Stimulated activated CD4-positive, alpha-beta T cell treated with anti-CD3 and anti-CD28 coated beads, Interleukin-12 subunit alpha, Interleukin-12 subunit beta, amount 100 ng/mL, for 48 hours (primary cell): ENCODE results near the gene AP1S3.
"Not testable (repeated sequence)": the region's sequence is repeated elsewhere in the genome, so short reads cannot be mapped to it uniquely, and the experiment has no call there.

ENCODE experiments used
- DNase-seq, 3 donors: peaks; one replicate each; pipeline ENCODE4 v3.0.0-alpha.2; 2020; ENCODE audit warnings: low read depth in 2 of 3, low spot score in 1 of 3

Gene AP1S3

DNA sequence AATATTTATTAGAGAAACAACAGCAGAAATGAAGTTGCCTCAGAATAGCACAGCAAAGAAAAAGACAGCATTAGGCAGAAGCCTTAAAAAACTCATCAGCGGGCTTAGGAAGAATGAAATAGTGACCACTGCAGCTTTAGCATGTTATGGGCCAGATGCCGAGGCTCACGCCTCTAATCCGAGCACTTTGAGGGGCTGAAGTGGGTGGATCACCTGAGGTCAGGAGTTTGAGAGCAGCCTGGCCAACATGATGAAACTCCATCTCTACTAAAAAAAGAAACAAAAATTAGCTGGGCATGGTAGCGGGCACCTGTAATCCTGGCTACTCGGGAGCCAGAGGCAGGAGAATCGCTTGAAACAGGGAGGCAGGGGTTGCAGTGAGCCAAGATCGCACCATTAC, 32.4 kb downstream of the AP1S3 start:
- DNase-seq: no peak

DNA sequence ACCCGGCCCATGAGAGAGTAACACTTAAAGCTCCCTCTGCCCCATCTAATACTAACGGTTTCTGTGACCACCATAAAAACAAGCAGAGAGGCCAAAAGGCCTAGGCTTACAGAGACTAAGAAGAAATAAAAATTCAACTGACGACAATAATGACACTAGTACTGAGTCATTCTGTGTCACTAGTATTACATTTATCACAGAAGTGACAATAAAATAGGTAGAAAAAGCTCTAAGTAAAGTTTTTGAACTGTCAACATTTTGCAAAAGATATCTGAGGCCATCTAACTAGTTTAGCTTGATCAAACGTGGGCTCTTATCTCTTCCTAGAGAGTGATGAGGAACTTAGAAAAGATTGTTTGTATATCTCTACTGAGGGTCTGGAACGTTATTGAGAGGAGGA, 35.6 kb downstream of the AP1S3 start:
- DNase-seq: no peak

DNA sequence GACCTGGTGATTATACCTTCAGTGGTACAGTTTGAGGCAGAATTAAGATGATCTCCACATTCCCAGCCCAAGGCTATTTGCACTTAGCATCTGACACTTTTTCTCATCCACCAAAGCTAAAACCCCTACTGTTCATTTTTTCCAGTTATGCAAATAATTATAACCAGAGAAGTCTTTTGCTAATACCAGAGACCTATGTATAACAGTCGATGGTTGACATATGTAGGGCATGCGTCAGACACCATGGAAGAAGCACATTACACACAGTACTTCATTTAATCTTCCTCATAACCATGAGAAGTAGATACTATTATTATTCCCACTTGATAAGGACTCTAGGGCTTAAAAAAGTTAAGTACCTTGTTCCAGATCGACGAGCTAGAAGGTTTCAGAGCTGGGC, 36.5 kb downstream of the AP1S3 start:
- no peak for DNase-seq

DNA sequence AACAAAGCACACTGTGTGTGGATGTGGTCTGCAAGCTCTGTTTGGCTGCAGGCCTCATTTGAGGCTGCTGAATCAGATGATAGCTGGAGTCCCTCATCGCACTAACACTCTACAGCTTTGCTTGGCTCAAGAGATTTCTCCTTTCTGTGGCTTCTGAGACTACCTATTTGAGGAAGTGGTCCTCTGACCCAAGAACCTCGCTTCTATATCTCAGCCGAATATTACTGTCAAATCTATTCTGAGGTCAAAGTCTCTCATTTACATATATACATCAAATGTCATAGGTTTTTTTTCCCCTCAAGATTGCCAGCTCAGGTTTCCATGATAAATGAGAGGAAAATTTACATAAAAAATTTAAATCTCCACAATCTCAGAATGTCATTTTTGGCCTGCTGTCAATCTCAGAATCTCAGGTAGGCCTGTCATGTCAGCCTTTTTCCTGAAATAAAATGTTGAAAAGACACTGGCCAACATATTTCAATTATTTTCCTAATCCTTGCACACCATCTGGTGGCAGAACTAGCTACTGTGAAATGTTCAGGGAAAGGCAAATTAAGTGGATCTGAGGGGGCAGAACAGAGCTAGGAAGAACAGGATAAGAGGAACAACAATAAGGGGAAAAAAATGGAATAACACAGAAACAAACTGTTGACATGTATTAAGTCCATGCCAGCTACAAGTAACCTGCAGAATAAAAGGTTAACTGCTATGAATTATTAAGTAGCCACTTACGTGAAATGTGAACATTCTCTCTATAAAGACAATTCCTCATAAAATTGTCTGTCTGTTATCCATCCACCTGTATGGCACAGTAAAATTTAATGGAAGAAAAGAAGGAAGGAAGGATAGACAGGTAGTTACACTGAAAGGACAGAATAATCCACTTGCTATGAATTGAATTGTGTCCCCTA, 39.3 kb downstream of the AP1S3 start:
- no peak for DNase-seq

DNA sequence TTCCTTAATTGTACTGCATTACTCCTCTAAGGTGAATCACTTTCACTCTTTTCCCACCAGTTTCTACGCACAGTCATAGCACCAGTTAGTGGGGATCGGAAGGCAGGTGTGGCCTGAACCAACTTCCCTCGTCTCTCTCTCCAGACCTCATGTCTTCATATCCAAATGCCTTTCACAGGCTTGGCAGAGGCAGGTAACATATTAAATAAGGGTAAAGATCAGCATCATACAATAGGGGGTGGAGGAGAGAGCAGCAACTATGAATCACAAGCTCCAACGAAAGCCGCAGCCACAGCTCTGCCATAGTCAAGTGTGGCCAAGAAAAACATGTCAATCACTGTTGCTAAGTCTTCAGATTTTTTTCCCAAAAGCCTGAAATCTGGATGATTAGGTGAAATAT, 40.3 kb downstream of the AP1S3 start:
- no peak for DNase-seq

DNA sequence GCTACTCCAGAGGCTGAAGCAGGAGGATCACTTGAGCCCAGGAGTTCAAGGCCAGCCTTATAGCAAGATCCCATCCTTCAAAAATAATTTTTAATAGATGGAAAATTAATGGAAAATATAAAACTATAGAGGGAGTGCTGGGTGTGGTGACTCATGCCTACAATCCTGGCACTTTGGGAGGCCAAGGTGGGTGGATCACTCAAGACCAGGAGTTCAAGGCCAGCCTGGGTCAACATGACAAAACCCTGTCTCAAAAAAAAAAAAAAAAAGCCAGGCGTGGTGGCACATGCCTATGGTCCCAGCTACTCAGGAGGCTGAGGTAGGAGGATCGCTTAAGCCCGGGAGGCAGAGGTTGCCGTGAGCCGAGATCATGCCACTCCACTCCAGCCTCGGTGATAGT, 48.0 kb downstream of the AP1S3 start:
- no peak for DNase-seq

DNA sequence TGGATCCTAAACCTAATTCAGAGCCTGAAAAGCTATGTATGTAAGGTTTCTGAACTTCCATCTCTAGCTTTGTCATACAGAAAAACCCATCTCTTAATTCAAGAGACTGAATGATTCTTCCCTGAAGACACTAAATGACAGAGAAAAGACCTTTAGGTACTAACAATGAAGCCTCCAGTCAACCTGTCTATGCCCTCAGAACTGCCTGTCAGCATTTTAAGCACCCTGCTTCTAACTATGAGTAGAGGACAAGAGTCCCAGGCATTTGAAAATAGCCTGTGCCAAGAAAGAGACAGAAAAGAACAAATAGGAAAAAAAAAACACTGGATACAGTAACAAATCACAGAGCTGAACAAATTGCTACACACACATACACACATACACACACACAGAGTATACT, 48.6 kb downstream of the AP1S3 start:
- no peak for DNase-seq

DNA sequence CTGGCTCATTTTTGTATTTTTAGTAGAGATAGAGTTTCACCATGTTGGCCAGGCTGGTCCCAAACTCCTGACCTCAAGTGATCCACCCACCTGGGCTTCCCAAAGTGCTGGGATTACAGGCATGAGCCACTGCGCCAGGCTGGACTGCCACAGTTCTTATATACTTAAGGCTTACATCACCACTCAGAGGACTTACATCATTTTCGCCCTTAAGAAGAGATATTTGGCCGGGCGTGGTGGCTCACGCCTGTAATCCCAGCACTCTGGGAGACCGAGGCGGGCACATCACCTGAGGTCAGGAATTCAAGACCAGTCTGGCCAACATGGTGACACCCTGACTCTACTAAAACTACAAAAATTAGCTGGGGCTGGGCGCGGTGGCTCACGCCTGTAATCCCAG, 49.3 kb downstream of the AP1S3 start:
- DNase-seq: not testable (repeated sequence)

DNA sequence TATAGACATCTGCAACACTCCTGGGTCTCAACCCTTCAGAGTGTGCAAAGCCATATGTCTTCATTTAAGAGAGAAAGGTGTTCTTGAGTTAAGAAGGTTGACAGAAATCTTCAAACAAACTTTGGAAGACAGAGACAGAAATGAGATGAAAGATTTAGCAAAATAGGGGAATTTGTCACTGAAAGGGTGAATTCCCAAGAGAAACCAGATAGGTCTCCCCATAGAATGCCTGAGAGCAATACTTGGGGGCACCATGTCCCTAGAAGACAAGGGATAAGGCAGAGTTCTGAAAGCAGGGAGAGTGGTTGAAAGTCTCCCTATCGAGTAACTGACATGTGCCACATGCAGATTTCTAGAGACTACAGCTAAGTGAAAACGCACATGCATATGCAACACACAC, 50.0 kb downstream of the AP1S3 start:
- DNase-seq: no peak

DNA sequence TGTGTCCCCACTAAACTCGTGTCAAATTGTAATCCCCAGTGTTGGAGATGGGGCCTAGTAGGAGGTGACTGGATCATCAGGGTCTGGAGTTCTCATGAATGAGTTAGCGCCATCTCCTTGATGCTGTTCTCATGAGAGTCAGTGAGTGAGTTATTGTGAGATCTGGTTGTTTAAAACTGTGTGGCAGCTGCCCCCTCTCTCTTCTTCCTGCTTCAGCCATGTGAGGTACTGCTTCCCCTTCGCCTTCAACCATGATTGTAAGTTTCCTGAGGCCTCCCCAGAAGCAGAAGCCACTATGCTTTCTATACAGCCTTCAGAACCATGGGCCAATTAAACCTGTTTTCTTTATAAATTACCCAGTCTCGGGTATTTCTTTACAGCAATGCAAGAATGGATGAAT, 50.4 kb downstream of the AP1S3 start:
- DNase-seq: no peak

DNA sequence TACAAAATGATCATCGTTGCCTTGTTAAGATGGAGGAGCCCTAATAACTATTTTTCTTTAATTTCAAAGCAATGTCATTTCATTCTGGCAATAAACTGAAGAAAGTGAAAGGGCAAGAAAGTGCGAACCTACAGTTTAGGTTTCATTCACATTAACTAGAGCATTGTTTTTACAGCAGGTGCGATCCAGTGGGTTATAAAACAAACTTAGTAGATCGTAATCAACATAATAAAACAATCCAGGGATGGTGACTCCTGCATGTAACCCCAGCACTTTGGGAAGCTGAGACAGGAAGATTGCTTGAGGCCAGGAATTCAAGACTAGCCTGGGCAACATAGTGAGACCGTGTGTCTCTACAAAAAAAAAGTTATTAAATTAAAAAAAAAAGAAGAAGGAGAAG, 51.1 kb downstream of the AP1S3 start:
- DNase-seq: no peak

DNA sequence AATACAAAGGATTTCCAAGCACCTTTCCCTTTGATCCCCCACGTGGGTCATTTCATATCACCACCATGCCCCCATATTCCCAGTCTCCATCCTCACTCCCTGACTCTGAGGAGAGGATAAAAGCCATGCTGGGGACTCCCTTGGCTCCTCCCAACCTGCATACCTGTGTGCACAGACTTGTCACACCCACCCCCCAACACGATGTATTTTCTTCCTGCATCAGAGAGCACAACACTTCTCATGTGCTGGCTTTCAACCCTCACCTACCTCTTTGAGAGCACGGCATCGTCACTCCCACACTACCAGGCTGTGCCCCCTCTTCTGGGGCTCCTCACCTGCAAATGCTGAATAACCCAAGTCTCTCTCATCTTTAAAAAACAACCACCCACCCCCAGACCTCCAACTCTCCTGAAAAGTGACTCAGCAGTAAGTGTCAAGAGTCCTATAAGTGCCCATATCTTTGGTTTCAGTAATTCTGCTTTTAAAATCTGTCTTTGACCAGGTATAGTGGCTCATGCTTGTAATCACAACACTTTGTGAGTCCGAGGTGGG, 53.1 kb downstream of the AP1S3 start:
- DNase-seq: no peak

DNA sequence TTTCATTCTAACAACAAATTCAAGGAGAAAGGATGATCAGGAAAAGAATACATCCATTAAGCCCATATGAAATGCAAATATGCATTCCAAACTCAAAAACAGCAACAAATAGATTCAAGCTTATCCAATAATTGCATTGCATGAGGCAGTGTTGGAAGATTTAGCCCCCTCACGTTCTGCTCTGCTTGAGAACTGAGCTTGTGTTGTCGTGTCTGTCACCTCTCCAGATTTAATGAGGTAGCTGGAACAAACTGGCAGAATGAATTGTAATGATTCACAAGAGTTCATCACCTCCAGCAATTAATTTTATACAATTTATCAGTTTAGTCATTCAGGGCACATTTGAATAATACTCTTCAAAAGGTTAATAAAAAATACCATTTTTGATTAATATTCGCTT, 54.8 kb downstream of the AP1S3 start:
- no peak for DNase-seq

DNA sequence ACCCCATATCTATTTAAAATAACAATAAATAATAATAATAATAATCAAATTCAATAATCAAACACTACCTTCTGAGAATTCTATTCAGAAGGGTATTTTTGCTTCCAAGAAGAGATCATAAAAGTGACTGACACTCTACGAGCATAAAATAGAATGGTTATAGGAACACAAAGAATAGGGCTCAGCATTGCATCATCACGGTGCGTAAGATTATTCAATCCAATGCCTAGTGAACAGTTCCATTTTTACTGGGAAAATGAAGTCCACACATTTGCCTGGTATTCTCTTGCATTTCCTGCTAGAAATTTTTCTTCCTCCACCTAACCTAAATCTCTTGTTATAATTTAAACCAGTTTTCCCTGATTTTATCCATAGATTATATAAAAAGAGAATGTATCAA, 55.8 kb downstream of the AP1S3 start:
- DNase-seq: no peak

DNA sequence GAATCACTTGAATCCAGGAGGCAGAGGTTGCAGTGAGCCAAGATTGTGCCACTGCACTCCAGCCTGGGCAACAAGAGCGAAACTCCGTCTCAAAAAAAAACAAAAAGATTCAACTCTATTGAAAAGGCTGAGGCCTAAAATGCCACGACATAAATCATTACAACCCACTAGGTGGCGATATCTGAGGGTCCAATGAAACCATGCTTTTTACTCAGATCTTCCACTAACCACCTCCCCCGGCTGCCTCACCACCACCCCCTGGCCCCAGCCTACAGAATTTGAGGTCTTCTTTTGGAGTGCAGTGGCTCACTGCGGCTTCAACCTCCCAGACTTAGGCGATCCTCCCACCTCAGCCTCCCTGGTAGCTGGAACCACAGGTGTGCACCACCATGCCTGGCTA, 57.5 kb downstream of the AP1S3 start:
- peak; percentile 16 to 35 (median 30) for DNase-seq

DNA sequence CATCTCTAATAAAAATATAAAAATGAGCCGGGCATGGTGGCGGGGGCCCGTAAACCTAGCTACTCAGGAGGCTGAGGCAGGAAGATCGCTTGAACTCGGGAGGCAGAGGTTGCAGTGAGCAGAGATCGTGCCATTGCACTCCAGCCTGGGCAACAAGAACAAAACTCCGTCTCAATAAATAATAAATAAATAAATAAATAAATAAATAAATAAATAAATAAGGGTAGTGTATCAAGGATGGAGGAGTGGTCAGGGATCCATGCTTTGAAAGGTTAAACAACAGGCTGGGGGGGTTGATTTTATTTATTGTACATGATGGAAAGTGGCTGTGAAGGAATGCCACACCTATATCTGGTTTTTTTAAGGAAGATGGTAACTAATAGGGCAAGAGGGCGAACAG, 63.2 kb downstream of the AP1S3 start:
- no peak for DNase-seq

DNA sequence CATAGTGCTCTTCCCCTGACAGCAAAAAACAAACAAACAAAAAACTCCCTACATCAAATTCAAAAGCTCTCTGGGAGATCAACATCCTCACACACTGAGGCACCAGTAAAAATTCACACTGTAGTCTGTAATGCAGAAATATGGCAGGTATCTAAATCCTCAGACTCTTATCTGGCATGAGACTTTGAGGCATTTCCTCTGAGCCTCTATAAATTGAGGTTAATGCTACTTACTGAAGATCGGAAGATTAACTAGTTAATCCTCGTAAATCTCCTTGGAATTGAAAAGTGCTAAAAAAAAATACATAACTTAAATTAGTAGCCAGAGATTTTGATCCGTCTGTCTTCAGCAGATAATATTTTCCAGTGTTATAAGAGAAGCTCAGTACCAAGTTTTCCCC, 65.0 kb downstream of the AP1S3 start:
- DNase-seq: no peak

DNA sequence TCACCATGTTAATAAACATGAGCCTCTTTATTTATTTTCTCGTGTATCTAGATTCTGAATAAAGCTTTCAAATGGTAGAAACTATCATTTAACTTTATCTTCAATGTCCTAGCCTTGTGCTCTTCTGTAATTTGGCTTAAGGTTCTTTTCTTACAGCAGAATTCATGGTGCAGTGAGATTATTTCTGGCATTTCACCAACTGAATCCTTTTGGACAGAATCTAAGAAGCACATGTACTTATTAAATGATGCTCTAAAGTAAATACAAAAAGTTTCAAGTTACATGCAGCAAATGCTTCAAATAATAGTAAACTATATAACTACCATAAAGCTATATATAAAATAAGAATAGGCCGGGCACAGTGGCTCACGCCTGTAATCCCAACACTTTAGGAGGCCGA, 65.9 kb downstream of the AP1S3 start:
- DNase-seq: no peak

DNA sequence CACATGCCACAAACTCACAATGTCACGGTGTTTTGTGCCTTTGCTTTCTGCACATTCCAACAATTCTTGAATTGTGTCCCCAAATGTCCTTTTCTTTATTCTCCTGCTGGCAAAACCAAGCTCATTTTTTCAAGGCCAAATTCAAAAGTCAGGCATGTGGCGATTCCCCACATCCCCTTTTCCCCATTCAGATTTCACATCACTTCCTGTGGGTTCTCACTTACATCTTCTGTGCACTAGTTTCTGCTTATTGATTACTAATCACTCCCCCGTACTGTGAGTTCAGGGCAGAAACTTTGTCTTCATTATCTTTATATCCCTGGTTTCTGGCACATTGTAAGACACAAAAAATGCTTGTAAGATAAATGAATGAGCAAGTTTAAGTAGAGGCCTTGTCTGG, 69.2 kb downstream of the AP1S3 start:
- DNase-seq: no peak

DNA sequence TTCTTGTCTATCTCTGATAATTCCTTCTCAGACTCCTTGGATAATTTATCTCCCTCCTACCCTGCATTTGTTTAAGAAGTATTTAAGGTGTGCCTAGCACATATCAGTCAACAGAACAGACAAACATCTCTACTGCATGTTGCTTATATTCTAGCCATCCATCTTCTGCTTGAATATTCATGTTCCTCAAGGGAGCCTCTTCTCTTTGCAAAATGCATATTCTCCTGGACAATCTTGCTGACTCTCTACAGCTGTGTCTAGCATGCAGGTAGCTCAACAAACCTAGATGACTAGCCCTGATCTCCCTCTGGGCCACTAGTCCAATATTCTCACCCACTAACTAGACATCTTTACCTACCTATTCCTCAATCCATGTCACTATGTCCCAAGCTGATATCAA, 70.0 kb downstream of the AP1S3 start:
- no peak for DNase-seq

DNA sequence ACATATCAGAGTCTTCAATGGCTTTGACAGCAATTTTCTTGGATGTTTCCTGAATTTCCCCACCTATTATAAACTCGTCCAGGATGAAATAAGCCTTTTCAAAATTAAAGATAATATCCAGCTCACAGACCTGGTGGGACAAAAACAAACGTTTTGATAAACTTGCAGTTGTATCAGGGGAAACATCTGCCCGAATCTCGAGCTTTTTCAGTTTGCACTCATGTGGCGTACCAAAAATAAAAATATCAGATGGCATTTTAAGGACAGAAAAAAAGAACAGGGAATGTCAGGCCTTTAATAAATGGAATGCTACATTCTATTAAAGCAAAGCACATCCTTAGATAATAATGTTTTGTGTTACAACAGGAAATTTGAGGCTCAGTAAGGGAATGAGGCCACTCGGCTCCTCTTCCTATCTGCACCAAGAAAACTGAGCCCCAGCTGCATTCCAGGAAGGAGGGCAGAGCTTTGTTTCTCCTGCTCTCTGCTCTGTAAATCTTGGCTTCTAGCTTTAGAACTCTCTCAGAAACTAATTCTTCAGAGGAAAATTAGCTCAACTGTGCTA, 72.1 kb downstream of the AP1S3 start:
- DNase-seq: no peak

DNA sequence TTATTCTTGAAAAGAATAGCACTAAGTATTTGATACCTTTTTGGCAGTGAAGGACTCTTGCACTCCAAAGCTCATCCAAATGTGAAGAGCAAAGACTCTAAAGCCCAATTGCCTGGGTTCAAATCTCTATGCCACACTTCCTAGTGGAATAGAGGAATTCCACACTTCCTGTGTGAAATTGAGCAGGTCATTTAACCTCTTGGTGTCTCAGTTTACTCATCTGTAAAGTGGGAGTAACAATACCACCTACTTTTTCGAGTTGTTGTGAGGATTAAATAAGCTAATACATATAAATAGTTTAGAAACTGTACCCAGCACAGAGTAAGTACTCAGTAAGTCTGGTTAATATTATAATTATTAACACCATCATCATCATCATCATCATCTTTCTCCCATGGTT, 72.6 kb downstream of the AP1S3 start:
- no peak for DNase-seq

DNA sequence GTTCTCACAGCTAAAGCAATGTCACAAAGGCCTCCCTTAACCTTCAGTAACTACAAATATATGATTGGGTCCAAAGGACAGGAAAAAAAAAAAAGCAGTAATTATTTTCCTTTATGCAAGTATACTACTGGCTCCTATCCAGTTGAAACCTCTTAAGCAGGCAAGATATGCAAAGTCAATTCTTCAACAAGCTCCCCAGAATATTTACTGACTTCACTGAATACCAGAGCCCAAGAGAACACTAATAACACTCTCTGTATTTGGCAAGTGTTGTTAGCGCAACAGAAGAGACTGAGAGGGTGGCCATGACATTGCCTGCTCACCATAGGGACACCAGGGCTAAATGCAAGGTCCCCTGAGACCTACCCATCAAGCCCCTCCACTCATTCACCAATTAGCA, 74.5 kb downstream of the AP1S3 start:
- no peak for DNase-seq
